Fibroblast of lung (primary cell): ENCODE data around the gene LPCAT1. TPM values are rescaled to one million over a fixed set of nuclear protein-coding genes. Genes with fewer than 3 reads are reported as not detected.

Experiments used
- DNase-seq, 2 donors: peaks; one replicate each; pipeline versions ENCODE4 v3.0.0 to v3.0.0-alpha.2; 2010; ENCODE audit warnings: low read depth in 2 of 2
- H2AFZ ChIP-seq: 2 replicates; pipeline ENCODE4 v1.5.1; 2012; ENCODE audit warnings: low read length, control low read depth, inconsistent platforms
- H3K27ac ChIP-seq: 2 replicates; pipeline ENCODE4 v1.5.1; 2011; ENCODE audit warnings: low read length, control low read depth; ENCODE audit not compliant: insufficient read depth
- H3K27me3 ChIP-seq: 2 replicates; pipeline ENCODE4 v1.5.1; 2011; ENCODE audit warnings: mild to moderate bottlenecking, low read length; ENCODE audit not compliant: control insufficient read depth, insufficient read depth
- H3K36me3 ChIP-seq: 2 replicates; pipeline ENCODE4 v1.5.1; 2011; ENCODE audit warnings: low read length; ENCODE audit not compliant: control insufficient read depth, insufficient read depth
- H3K4me1 ChIP-seq: 2 replicates; pipeline ENCODE4 v1.5.1; 2011; ENCODE audit warnings: low read length; ENCODE audit not compliant: control insufficient read depth, insufficient read depth; ENCODE audit errors: extremely low read depth
- H3K4me2 ChIP-seq: 2 replicates; pipeline ENCODE4 v1.5.1; 2011; ENCODE audit warnings: low read length, control low read depth; ENCODE audit not compliant: insufficient read depth; ENCODE audit errors: extremely low read depth
- H3K4me3 ChIP-seq, 4 experiments: fragments of 200-600 bp in 1 of 4; sonication (generic) in 1 of 4; replicated peaks in 1 of 4; 2 replicates each; pipeline ENCODE4 v1.5.1; 2011 to 2016; ENCODE audit warnings: low read length in 4 of 4, low read depth in 3 of 4, mild to moderate bottlenecking in 3 of 4, control low read depth in 2 of 4, inconsistent platforms in 1 of 4, mixed read lengths in 1 of 4; ENCODE audit not compliant: insufficient read depth in 1 of 4; ENCODE audit errors: control extremely low read depth in 1 of 4
- H3K79me2 ChIP-seq: 2 replicates; pipeline ENCODE4 v1.5.1; 2012; ENCODE audit warnings: mild to moderate bottlenecking, low read length, inconsistent platforms; ENCODE audit not compliant: control insufficient read depth, insufficient read depth
- H3K9ac ChIP-seq: 2 replicates; pipeline ENCODE4 v1.5.1; 2011; ENCODE audit warnings: mild to moderate bottlenecking, low read length, control low read depth; ENCODE audit not compliant: insufficient read depth
- H3K9me3 ChIP-seq: 2 replicates; pipeline ENCODE4 v1.5.1; 2012; ENCODE audit warnings: low read depth, low read length; ENCODE audit not compliant: control insufficient read depth, insufficient read depth
- H4K20me1 ChIP-seq: 2 replicates; pipeline ENCODE4 v1.5.1; 2011; ENCODE audit warnings: low read length; ENCODE audit not compliant: control insufficient read depth, insufficient read depth; ENCODE audit errors: extremely low read depth
- EZH2 ChIP-seq: IDR thresholded peaks from 2 replicates; pipeline ENCODE4 v1.5.1; 2012; ENCODE audit warnings: low read length, control low read depth, mild to moderate bottlenecking; ENCODE audit errors: missing control alignments
- polyA plus RNA-seq, 2 donors: library from polyadenylated mRNA; depleted of rRNA in 1 of 2; stranded (reverse) in 1 of 2; unstranded in 1 of 2; fragments of >200 nt; gene quantifications; 2 replicates each; pipeline ENCODE4 v1.2.1, GENCODE V29; 2011 to 2012; ENCODE audit warnings: missing spikeins in 1 of 2
- total RNA-seq: library from RNA; depleted of rRNA; stranded (reverse); fragments of >200 nt; gene quantifications from 2 replicates; pipeline ENCODE4 v1.2.1, GENCODE V29; 2014
- TF ChIP-seq, protein P1 (sequence below), 2 donors: IDR thresholded peaks in 1 of 2; conservative IDR thresholded peaks in 1 of 2; 1 replicate in 1 of 2; 2 replicates in 1 of 2; pipeline ENCODE4 v1.5.1; 2011 to 2012; ENCODE audit warnings: low read length in 2 of 2, control low read depth in 1 of 2, inconsistent platforms in 1 of 2, low read depth in 1 of 2, mild to moderate bottlenecking in 1 of 2

The LPCAT1 gene
- total and polyA plus RNA-seq, 2 donors (not counting 1 experiment from before 2014, with no cell fraction given) = 50.8 to 65.2 TPM

DNA sequence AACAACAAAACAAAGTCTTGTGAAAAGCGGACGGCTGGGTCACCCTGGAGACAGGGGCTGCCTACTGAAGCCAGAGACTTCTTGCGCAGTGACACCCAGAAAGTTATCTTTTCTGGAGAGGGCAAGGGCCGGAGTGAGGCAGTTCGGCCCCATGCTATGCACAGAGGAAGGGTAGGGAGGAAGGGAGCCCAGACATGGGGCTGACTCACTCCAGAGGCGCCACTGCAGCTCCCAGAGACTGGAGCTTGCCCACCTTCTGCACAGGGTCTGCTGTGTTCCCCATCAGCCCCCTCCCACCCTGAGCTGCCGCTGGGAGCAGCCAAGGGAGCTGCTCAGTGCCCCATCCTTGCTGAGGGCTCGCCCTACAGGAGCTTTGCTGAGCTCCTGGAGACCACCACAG is 91.9 kb downstream of the LPCAT1 start:
- no peaks in the 10 kb centered on the region for H4K20me1 ChIP-seq
- no peak for TF ChIP-seq EZH2
- TF ChIP-seq, protein P1, sequence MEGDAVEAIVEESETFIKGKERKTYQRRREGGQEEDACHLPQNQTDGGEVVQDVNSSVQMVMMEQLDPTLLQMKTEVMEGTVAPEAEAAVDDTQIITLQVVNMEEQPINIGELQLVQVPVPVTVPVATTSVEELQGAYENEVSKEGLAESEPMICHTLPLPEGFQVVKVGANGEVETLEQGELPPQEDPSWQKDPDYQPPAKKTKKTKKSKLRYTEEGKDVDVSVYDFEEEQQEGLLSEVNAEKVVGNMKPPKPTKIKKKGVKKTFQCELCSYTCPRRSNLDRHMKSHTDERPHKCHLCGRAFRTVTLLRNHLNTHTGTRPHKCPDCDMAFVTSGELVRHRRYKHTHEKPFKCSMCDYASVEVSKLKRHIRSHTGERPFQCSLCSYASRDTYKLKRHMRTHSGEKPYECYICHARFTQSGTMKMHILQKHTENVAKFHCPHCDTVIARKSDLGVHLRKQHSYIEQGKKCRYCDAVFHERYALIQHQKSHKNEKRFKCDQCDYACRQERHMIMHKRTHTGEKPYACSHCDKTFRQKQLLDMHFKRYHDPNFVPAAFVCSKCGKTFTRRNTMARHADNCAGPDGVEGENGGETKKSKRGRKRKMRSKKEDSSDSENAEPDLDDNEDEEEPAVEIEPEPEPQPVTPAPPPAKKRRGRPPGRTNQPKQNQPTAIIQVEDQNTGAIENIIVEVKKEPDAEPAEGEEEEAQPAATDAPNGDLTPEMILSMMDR (conservative IDR thresholded peaks at IDR 0.05 in 1 of 2, IDR thresholded peaks at IDR 0.05 in 1 of 2; ENCODE audit: low read depth in 1 of 2, low read length in 2 of 2) = no peak
- no peaks in the 10 kb centered on the region for H3K9me3 ChIP-seq
- no peak overlapping the region for H2AFZ ChIP-seq
- no peaks in the 10 kb centered on the region for H3K27me3 ChIP-seq
- no peak overlapping the region for H3K27ac ChIP-seq
- H3K9ac ChIP-seq = no peak overlapping the region
- no peaks in the 10 kb centered on the region for H3K36me3 ChIP-seq
- H3K4me2 ChIP-seq = no peak overlapping the region
- no peak for DNase-seq
- H3K4me1 ChIP-seq = no peaks in the 10 kb centered on the region
- H3K79me2 ChIP-seq = no peaks in the 10 kb centered on the region
- no peak overlapping the region for H3K4me3 ChIP-seq

DNA sequence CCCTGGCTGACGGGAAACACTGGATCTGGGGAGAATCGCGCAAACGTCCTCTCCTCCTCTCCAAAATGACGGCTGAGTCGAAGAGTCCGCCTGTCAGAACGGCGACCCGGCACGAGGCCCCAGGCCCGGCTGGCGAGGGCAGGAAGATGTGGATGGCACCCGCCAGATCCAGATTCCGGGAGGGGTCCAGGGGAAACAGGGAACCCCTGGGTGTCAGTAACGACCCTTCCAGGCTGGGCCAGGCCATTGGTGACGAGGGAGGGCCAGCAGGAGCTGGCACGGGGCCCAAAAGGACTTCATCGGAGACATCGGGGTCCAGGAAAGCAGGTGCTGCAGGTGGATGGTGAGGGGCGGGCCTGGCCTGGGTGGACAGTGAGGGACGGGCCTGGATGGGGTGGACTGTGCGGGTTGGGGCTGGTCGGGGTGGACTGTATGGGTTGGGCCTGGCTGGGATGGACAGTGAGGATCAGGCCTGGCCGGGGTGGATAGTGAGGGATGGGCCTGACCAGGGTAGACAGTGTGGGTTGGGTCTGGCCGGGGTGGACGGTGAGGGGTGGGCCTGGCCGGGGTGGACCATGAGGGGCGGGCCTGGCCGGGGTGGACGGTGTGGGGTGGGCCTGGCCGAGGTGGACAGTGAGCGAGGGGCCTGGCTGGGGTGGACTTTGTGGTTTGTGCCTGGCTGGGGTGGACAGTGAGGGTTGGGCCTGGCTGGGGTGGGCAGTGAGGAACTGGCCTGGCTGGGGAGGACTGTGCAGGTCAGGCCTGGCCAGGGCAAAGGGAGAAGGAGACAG is 92.5 kb downstream of the LPCAT1 start:
- DNase-seq = no peak
- Histone ChIP-seq H3K4me1 (no peaks in the 10 kb centered on the region), H3K4me3 (no peak overlapping the region), H2AFZ (no peak overlapping the region), H3K27ac (no peak overlapping the region), H3K79me2 (no peaks in the 10 kb centered on the region), H3K27me3 (no peaks in the 10 kb centered on the region), H3K4me2 (no peak overlapping the region), H3K9ac (no peak overlapping the region), H3K36me3 (no peaks in the 10 kb centered on the region), H4K20me1 (no peaks in the 10 kb centered on the region), H3K9me3 (no peaks in the 10 kb centered on the region)
- TF ChIP-seq EZH2 = no peak
- TF ChIP-seq, protein P1 (conservative IDR thresholded peaks at IDR 0.05 in 1 of 2, IDR thresholded peaks at IDR 0.05 in 1 of 2; ENCODE audit: low read depth in 1 of 2, low read length in 2 of 2) = no peak

- Histone ChIP-seq H3K27ac (no peak overlapping the region), H3K4me1 (no peaks in the 10 kb centered on the region), H2AFZ (no peak overlapping the region), H3K4me2 (no peak overlapping the region), H3K27me3 (no peaks in the 10 kb centered on the region), H3K4me3 (no peak overlapping the region), H3K36me3 (no peaks in the 10 kb centered on the region), H3K9me3 (no peaks in the 10 kb centered on the region), H3K79me2 (no peaks in the 10 kb centered on the region), H3K9ac (no peak overlapping the region), H4K20me1 (no peaks in the 10 kb centered on the region)
- no peak for DNase-seq
- TF ChIP-seq, protein P1 (conservative IDR thresholded peaks at IDR 0.05 in 1 of 2, IDR thresholded peaks at IDR 0.05 in 1 of 2; ENCODE audit: low read depth in 1 of 2, low read length in 2 of 2) = no peak
- TF ChIP-seq EZH2 = no peak
These were observed 93.5 kb downstream of the LPCAT1 start for GRCh38 chr5:1430121-1430795.
